GM19372 (cell line): ENCODE results near the gene FOXR1.
"Not testable (repeated sequence)": the region's sequence is repeated elsewhere in the genome, so short reads cannot be mapped to it uniquely, and the experiment has no call there.

ENCODE experiments used
- ATAC-seq: cut with Tn5 transposase; IDR thresholded peaks from one replicate; pipeline ENCODE4 v1.9.1; 2021; ENCODE audit warnings: mild to moderate bottlenecking, low read depth, moderate library complexity; ENCODE audit not compliant: unreplicated experiment

Gene FOXR1

GRCh38 chr11:118939953-118940598 lies 31.5 kb upstream of the FOXR1 start:
- no peak for ATAC-seq

DNA sequence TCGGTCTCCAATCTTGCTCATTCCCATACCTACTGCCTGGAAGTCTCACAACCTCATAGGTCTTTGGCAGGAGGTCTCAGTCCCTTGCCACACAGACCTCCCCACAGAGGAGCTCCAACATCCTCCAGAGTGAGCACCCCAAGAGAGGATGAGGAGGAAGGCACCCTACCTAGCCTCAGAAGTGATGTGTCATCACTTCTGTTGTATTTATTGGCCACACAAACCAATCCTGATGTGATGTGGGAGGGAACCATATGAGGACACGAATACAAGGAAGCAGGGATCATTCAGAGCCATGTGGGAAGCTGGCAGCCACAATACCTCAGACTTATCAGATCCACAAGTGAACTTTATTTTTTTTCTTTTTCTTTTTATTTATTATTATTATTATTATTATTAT lies 24.5 kb upstream of the FOXR1 start:
- ATAC-seq, result no peak

DNA sequence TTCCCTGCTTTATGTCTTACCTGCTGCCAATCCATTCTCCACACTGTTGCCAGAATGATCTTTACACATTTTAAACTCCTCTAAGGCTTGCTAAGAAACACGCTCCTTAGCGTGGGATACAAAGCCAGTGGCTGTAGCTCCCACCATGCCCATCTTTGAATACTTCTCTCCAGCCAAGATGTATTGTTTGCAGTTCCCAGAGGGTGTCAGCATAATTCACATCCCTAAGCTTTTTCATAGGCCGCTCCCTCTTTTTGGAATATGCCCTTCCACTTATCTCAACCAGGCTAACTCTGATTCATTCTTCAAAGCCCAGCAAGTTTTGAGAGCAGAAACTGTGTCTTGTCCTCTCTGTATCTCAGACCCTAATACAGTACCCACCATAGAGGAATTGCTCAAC lies 23.6 kb upstream of the FOXR1 start:
- no peak for ATAC-seq

DNA sequence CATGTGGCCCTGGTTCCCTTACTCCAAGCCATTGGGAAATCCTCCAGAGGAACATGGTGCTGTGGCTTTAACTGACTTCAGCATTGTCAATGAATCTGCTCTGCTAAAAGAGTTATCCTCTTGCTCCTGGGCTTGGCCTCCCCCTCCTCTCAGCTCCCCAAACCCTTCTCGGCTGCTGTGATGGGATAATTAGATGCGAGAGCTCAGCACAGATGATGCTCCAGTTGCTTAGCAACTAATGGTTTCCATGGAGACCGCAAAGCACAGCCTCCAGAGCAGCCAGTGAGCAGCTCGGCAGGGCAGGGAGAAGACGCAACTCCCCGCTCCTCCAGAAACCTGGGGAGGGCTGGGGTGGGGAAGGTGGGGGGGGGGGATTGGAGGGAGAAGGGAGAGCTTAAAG lies 18.3 kb upstream of the FOXR1 start:
- ATAC-seq, result no peak

DNA sequence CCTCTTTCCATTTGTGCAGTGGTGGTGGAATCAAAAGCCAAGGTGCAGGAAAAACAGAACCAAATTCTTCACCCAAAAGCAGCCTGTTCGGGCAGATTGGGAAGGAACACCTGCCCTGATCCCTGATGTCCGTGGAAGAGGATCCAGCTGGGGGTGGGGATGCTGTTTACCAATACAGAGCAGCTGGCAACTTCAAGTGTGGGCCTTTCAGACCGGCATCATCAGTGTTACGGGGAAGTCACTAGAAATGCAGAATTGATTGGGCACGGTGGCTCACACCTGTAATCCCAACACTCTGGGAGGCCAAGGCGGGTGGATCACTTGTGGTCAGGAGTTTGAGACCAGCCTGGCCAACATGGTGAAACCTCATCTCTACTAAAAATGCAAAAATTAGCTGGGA lies 17.6 kb upstream of the FOXR1 start:
- ATAC-seq, result not testable (repeated sequence)

DNA sequence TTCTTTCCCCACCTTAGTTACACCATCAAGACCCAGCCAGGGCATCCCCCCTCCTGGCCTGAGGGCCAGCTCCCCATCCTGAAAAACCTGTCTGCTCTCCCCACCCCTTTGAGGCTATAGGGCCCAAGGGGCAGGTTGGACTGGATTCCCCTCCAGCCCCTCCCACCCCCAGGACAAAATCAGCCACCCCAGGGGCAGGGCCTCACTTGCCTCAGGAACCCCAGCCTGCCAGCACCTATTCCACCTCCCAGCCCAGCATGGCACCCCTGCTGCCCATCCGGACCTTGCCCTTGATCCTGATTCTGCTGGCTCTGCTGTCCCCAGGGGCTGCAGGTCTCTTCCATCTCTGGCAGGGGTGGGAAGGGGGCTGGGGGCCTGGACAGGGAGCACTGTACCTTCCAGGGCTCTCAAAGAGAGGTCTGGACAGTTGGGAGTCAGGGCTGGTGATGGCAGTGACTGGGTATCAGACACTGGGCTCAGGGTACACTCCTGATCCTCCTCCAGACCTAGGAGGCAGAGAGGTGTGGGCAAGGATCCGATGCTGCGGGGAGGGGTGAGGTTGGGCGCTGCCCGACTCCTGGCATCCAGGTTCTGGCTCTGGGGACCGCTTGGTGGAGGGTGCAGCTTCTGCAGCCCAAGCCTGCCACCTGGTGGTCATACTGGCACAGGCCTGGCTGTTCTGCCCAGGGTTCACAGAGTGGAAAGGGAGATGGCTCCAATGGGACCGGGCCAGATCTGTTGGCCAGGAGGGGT lies 15.3 kb upstream of the FOXR1 start, which contains the start of gene UPK2:
Gene UPK2, plus strand, starts transcription at position 205 of the 753 bp plus-strand sequence. Its CDS starts 53 bp downstream, at position 258.
- no peak for ATAC-seq

DNA sequence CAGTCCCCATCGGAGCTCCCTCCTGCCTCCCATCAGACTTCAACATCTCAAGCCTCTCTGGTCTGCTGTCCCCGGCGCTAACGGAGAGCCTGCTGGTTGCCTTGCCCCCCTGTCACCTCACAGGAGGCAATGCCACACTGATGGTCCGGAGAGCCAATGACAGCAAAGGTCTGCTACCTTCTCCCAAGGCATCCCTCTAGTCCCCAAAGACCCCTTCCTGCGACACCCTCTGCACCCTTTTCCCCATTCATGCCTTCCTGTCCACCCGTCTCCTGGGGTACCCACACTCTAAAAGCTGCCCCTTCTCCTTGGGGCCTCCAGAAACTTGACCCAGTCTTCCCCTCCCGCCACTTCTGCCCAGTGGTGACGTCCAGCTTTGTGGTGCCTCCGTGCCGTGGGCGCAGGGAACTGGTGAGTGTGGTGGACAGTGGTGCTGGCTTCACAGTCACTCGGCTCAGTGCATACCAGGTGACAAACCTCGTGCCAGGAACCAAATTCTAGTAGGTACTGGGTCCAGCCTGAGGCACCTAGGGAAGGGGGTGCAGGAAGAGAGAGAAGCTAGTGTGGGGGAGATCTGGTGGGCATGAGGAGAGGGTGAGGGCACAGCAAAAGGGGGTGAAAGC lies 14.6 kb upstream of the FOXR1 start:
- ATAC-seq, result no peak

DNA sequence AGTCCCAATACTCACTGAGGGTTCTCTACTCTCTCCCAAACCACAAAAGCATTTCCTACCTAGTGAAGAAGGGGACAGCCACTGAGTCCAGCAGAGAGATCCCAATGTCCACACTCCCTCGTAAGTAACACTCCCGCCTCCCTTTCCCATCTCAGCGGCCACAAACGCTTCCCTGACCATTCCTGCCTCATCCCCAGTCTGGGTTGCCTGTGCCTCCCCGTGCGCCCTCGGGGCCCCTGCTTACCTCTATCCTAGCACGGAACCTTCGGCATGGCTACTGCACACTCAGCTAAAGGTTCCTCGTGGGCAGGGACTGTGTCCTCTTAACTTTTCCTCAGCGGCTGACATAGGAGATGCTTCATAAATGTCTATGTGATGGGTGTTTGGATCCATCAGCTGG lies 14.0 kb upstream of the FOXR1 start:
- no peak for ATAC-seq

DNA sequence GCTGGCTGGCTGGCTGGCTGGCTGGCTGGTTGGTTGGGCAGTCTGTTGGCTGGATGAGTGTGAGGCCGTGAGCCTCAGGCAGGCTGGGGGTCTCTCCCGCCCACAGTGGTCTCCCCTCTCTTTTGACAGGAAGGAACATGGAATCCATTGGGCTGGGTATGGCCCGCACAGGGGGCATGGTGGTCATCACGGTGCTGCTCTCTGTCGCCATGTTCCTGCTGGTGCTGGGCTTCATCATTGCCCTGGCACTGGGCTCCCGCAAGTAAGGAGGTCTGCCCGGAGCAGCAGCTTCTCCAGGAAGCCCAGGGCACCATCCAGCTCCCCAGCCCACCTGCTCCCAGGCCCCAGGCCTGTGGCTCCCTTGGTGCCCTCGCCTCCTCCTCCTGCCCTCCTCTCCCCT lies 13.6 kb upstream of the FOXR1 start:
- no peak for ATAC-seq

DNA sequence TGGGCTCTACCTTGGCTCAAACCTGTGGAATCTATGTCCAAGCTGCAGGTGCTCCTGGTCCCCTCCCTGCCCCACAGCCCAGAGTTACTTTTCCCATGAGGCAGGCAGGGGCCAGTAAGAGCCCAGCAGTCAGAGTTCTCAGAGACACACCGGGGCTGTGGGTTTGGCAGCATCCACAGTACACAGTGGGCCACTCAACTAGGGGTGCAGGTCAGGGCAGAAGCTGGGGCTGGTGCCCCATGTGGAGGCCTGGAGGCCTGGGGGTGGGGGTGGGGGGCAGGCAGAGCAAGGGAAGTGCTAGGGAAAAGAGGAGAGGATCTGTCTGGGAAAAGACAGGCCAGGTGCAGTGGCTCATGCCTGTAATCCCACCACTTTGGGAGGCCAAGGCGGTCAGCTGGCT lies 13.0 kb upstream of the FOXR1 start:
- ATAC-seq, result no peak

DNA sequence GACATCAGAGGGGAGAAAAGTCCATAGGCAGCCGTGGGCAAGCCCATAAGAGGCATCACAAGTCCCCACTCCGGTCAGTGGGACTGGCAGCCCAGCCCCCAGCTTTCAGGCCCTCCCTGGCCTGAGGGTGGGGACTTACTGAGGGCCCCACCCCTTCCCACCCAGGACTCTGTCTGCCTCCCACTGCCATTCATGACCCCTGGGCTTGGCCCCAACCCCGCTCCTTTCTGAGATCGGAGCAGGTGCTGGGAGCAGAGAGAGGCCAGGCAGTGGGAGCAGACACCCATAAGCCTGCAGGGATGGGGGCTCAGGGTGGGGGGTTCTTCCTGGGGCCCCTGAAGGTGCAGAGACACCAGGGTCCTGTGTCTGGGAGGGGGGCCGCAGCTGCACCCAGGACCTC lies 10.4 kb upstream of the FOXR1 start:
- no peak for ATAC-seq

GRCh38 chr11:118961591-118961990 lies 10.0 kb upstream of the FOXR1 start:
- ATAC-seq, result no peak

DNA sequence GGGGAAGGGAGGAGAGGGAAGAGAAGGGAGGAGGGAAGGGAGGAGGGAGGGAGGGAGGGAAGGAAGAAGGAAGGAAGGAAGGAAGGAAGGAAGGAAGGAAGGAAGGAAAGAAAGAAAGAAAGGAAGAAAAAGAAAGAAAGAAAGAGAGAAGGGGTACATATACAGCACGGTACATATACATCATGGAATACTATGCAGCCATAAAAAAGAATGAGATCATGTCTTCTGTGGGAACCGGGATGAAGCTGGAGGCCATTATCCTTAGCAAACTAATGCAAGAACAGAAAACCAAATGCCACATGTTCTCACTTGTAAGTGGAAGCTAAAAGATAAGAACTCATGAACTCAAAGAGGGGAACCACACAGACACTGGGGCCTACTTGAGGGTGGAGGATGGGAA lies 2.1 kb upstream of the FOXR1 start:
- not testable (repeated sequence) for ATAC-seq

DNA sequence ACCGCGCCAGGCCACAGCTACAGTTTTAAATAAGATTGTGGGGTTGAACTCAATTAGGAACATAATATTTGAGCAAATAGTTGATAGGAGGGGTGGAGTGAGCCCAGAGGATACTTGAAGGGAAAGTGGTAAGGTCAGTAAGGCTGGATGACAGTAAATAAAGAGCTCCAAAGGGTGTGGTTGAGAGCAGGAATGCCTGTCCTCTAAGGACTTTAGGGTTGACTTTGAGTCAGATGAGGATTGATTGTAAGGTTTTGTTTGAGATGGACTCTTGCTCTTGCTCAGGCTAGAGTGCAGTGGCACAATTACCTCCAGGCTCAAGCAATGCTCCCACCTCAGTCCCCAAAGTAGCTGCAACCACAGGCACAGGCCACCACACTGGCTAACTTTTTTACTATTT lies 2.4 kb downstream of the FOXR1 start:
- no peak for ATAC-seq

DNA sequence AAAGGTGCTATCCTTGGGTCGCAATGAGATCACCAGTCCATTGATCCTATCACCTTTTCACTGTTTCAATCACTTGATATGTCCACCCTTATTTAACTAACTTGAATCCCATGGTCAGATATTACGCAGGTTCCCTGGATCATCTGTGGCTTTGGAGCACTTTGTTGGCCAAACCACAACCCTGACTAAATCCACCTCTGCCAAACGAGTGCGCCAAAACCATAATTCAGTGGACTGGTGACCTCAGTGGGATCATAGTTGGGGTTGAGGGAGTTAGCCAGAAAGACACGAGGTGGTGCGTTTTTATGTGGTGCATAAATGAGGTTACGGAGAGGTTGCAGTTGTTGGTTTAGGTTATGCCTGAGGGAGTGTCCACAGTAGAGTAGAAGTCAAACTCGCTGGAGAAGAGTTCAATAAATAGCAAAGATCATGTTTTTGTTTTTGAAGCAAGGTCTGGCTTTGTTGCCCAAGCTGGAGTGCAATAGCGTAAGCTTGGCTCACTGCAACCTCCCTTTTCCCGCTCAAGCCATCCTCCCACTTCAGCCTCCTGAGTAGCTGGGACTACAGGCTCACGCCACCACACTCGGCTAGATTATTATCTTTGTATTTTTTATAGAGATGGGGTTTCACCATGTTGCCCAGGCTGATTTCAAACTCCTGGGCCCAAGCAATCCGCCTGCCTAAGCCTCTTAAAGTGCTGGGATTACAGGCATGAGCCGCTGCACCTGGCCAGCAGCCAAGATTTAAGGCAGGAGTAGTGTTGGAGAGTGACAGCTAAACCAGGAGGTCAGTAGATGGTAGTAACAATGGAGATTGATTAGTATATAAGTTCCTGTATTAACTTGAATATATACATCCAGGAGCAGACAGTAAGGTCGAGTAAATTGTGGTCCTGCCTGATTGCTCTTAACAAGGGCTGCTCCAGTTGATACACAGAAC lies 4.5 kb downstream of the FOXR1 start:
- no peak for ATAC-seq

GRCh38 chr11:118979434-118979833 lies 7.9 kb downstream of the FOXR1 start:
- no peak for ATAC-seq

- ATAC-seq, result no peak
Observed at GRCh38 chr11:118980191-118980881, 8.8 kb downstream of the FOXR1 start.

DNA sequence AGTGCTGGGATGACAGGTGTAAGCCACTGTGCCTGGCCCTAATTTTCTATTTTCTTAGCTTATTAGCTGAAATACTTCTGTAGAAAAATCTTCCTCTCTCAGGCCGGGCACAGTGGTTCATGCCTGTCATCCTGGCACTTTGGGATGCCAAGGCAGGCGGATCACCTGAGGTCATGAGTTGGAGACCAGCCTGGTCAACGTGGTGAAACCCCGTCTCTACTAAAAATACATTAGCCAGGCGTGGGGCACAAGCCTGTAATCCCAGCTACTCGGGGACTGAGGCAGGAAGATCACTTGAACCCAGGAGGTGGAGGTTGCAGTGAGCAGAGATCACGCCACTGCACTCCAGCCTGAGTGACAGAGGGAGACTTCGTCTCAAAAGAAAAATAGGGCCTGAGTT lies 12.8 kb downstream of the FOXR1 start:
- not testable (repeated sequence) for ATAC-seq

DNA sequence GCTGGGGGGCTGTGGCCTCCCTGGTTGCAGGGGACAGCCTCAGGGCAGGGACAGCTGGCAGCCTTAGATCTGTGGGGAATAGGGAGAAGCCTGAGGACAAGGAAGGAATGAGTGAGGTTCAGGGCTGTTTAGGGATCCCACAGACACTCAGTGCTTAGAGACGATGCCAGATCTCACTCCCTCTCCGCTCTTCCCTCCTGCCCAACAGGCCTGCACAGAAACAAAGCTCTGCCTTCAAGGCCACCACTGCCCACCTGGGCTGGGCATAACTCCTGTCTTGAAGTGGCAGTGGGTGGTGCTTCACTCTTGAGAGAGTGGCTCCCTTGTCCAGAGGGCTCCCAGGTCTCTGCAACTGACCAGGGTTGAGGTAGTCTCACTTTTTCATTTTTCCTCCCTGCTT lies 13.3 kb downstream of the FOXR1 start:
- no peak for ATAC-seq

- ATAC-seq, result no peak
Observed at GRCh38 chr11:118988280-118988679, 16.7 kb downstream of the FOXR1 start.
